GM21390 (cell line): ENCODE data around the gene RASGEF1B.

Source experiments
- ATAC-seq: cut with Tn5 transposase; IDR thresholded peaks from one replicate; pipeline ENCODE4 v1.9.1; 2021; ENCODE audit not compliant: unreplicated experiment

Gene RASGEF1B

GRCh38 chr4:81471588-81472280, at the start of gene RASGEF1B:
TSS of gene RASGEF1B (minus strand) at chr4:81471907. CDS start at chr4:81459508, 12,399 bp downstream.
- ATAC-seq, result peak; percentile 98

GRCh38 chr4:81519856-81520255, 48.1 kb upstream of the RASGEF1B start:
- no peak for ATAC-seq

- no peak for ATAC-seq
Observed at GRCh38 chr4:81519427-81519773, 47.7 kb upstream of the RASGEF1B start.

- no peak for ATAC-seq
Observed at GRCh38 chr4:81518762-81519426, 47.2 kb upstream of the RASGEF1B start.

GRCh38 chr4:81516241-81516640, 44.5 kb upstream of the RASGEF1B start:
- ATAC-seq, result no peak

GRCh38 chr4:81512757-81513501, 41.2 kb upstream of the RASGEF1B start:
- ATAC-seq, result no peak

GRCh38 chr4:81512001-81512756, 40.5 kb upstream of the RASGEF1B start:
- no peak for ATAC-seq

GRCh38 chr4:81510643-81511178, 39.0 kb upstream of the RASGEF1B start:
- ATAC-seq, result no peak

GRCh38 chr4:81509822-81510221, 38.1 kb upstream of the RASGEF1B start:
- ATAC-seq, result no peak

GRCh38 chr4:81509191-81509590, 37.5 kb upstream of the RASGEF1B start:
- ATAC-seq, result no peak

- ATAC-seq, result no peak
Observed at GRCh38 chr4:81508411-81509185, 36.9 kb upstream of the RASGEF1B start.

GRCh38 chr4:81507530-81507929, 35.8 kb upstream of the RASGEF1B start:
- no peak for ATAC-seq

GRCh38 chr4:81506731-81507130, 35.0 kb upstream of the RASGEF1B start:
- peak; percentile 42 for ATAC-seq

GRCh38 chr4:81505726-81506125, 34.0 kb upstream of the RASGEF1B start:
- no peak for ATAC-seq

- peak; percentile 59 for ATAC-seq
Observed at GRCh38 chr4:81505004-81505598, 33.4 kb upstream of the RASGEF1B start.

- no peak for ATAC-seq
Observed at GRCh38 chr4:81504112-81505003, 32.7 kb upstream of the RASGEF1B start.

GRCh38 chr4:81503586-81503985, 31.9 kb upstream of the RASGEF1B start:
- no peak for ATAC-seq

- no peak for ATAC-seq
Observed at GRCh38 chr4:81502564-81502963, 30.9 kb upstream of the RASGEF1B start.

GRCh38 chr4:81499840-81500239, 28.1 kb upstream of the RASGEF1B start:
- ATAC-seq, result no peak
